Measurements from ENCODE around the gene PLXDC2.

- TF ChIP-seq CTCF (IDR thresholded peaks at IDR 0.05) (no peak), TCF7L2 (IDR thresholded peaks at IDR 0.05; ENCODE audit: low read depth, low read length) (no peak), POLR2AphosphoS5 (IDR thresholded peaks at IDR 0.05; ENCODE audit: low read depth, low read length) (no peak), SIN3A (IDR thresholded peaks at IDR 0.05; ENCODE audit: borderline replicate concordance, insufficient read depth, low read depth, low read length) (no peak), REST (IDR thresholded peaks at IDR 0.05; ENCODE audit: insufficient read depth in 1 of 2, low read depth in 2 of 2, low read length in 1 of 2) (no peak)
Measured at GRCh38 chr10:19862811-19863515, 46.7 kb downstream of the PLXDC2 start.

Measured in Panc1 (cell line).